Measurements from ENCODE around the gene CNRIP1.

DNA sequence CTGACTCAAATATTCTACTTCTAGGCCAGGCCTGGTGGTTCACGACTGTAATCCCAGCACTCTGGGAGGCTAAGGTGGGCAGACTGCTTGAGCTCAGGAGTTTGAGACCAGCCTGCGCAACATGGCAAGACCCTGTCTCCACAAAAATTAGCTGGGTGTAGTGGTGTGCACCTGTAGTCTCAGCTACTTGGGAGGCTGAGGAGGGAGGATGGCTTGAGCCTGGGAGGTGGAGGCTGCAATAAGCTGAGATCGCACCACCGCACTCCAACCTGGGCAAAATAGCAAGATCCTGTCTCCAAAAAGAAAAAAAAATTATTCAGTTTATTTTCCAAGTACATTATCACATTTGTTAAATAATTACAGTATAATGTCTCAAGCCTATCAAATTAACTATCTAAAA, 74.7 kb downstream of the CNRIP1 start:
- TF ChIP-seq POLR2A (IDR thresholded peaks at IDR 0.05) (no peak), POLR2AphosphoS5 (IDR thresholded peaks at IDR 0.05) (no peak)
- TF ChIP-seq, protein P1, sequence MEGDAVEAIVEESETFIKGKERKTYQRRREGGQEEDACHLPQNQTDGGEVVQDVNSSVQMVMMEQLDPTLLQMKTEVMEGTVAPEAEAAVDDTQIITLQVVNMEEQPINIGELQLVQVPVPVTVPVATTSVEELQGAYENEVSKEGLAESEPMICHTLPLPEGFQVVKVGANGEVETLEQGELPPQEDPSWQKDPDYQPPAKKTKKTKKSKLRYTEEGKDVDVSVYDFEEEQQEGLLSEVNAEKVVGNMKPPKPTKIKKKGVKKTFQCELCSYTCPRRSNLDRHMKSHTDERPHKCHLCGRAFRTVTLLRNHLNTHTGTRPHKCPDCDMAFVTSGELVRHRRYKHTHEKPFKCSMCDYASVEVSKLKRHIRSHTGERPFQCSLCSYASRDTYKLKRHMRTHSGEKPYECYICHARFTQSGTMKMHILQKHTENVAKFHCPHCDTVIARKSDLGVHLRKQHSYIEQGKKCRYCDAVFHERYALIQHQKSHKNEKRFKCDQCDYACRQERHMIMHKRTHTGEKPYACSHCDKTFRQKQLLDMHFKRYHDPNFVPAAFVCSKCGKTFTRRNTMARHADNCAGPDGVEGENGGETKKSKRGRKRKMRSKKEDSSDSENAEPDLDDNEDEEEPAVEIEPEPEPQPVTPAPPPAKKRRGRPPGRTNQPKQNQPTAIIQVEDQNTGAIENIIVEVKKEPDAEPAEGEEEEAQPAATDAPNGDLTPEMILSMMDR (IDR thresholded peaks at IDR 0.05 in 8 of 11, conservative IDR thresholded peaks at IDR 0.05 in 3 of 11) = no peak

All from spleen (tissue), 7 donors.